Measurements from ENCODE around the gene MYO5B. TPM values are rescaled to one million over a fixed set of nuclear protein-coding genes. Genes with fewer than 3 reads are reported as not detected.

The MYO5B gene
- total and polyA plus RNA-seq, 9 of the 15 experiments (the other 6 are each of a cell fraction or from before 2014, with no cell fraction given) = 0.07 to 0.42 (median 0.28) TPM

DNA sequence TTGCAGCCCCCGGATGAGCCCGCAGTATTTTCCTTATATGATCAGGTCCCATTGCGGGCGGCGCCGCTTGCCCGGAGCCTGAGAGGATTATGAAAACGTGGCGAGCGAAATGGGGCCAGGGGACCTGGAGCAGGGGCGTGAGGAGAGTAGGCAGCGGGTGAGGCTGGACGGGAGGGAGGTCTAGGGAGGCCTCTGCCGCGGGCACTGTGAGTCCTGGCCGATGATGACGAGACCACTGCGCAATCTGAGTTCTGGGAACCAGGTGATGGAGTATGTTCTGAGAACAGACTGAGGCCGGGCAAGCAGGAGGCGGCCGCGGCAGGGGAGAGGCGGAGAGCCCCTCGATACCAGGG is 380.8 kb downstream of the MYO5B start (continued):
- no peak for TF ChIP-seq KDM5B (IDR thresholded peaks at IDR 0.05; ENCODE audit: insufficient replicate concordance, low read depth, low read length)
- TF ChIP-seq POLR2G (IDR thresholded peaks at IDR 0.05; ENCODE audit: low read depth, low read length) = peak; percentile 68
- TF ChIP-seq, protein P1, sequence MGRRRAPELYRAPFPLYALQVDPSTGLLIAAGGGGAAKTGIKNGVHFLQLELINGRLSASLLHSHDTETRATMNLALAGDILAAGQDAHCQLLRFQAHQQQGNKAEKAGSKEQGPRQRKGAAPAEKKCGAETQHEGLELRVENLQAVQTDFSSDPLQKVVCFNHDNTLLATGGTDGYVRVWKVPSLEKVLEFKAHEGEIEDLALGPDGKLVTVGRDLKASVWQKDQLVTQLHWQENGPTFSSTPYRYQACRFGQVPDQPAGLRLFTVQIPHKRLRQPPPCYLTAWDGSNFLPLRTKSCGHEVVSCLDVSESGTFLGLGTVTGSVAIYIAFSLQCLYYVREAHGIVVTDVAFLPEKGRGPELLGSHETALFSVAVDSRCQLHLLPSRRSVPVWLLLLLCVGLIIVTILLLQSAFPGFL (CRISPR knock-in tag; IDR thresholded peaks at IDR 0.05) = no peak
- TF ChIP-seq, protein P2, sequence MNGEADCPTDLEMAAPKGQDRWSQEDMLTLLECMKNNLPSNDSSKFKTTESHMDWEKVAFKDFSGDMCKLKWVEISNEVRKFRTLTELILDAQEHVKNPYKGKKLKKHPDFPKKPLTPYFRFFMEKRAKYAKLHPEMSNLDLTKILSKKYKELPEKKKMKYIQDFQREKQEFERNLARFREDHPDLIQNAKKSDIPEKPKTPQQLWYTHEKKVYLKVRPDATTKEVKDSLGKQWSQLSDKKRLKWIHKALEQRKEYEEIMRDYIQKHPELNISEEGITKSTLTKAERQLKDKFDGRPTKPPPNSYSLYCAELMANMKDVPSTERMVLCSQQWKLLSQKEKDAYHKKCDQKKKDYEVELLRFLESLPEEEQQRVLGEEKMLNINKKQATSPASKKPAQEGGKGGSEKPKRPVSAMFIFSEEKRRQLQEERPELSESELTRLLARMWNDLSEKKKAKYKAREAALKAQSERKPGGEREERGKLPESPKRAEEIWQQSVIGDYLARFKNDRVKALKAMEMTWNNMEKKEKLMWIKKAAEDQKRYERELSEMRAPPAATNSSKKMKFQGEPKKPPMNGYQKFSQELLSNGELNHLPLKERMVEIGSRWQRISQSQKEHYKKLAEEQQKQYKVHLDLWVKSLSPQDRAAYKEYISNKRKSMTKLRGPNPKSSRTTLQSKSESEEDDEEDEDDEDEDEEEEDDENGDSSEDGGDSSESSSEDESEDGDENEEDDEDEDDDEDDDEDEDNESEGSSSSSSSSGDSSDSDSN (IDR thresholded peaks at IDR 0.05; ENCODE audit: borderline replicate concordance in 1 of 2, low read depth in 2 of 2, low read length in 2 of 2) = 0 out of 4 replicates have a peak, but pooled peaks of 1 of the 2 experiments have one; percentile 32
- TF ChIP-seq MAZ (CRISPR knock-in tag; conservative IDR thresholded peaks at IDR 0.05 in 1 of 2, IDR thresholded peaks at IDR 0.05 in 1 of 2) = peak in 1 of 2 experiments; percentile 42; a peak in 1 of 4 replicates
- TF ChIP-seq POLR2A (conservative IDR thresholded peaks at IDR 0.05) = 0 out of 2 replicates have a peak, but pooled peaks have one; percentile 24
- TF ChIP-seq CEBPB (tag; IDR thresholded peaks at IDR 0.05) = no peak
- no peak for TF ChIP-seq SRSF3 (IDR thresholded peaks at IDR 0.05; ENCODE audit: insufficient read depth, low read length)
- TF ChIP-seq, protein P3, sequence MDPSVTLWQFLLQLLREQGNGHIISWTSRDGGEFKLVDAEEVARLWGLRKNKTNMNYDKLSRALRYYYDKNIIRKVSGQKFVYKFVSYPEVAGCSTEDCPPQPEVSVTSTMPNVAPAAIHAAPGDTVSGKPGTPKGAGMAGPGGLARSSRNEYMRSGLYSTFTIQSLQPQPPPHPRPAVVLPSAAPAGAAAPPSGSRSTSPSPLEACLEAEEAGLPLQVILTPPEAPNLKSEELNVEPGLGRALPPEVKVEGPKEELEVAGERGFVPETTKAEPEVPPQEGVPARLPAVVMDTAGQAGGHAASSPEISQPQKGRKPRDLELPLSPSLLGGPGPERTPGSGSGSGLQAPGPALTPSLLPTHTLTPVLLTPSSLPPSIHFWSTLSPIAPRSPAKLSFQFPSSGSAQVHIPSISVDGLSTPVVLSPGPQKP (CRISPR knock-in tag; IDR thresholded peaks at IDR 0.05) = no peak
- no peak for TF ChIP-seq PURB (CRISPR knock-in tag; IDR thresholded peaks at IDR 0.05; ENCODE audit: low read depth)
- TF ChIP-seq, protein P4, sequence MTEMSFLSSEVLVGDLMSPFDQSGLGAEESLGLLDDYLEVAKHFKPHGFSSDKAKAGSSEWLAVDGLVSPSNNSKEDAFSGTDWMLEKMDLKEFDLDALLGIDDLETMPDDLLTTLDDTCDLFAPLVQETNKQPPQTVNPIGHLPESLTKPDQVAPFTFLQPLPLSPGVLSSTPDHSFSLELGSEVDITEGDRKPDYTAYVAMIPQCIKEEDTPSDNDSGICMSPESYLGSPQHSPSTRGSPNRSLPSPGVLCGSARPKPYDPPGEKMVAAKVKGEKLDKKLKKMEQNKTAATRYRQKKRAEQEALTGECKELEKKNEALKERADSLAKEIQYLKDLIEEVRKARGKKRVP (CRISPR knock-in tag; IDR thresholded peaks at IDR 0.05) = peak; percentile 32; the same call in 1 of the 2 replicates
- TF ChIP-seq ZNF121 (CRISPR knock-in tag; conservative IDR thresholded peaks at IDR 0.05) = no peak
- TF ChIP-seq, protein P5, sequence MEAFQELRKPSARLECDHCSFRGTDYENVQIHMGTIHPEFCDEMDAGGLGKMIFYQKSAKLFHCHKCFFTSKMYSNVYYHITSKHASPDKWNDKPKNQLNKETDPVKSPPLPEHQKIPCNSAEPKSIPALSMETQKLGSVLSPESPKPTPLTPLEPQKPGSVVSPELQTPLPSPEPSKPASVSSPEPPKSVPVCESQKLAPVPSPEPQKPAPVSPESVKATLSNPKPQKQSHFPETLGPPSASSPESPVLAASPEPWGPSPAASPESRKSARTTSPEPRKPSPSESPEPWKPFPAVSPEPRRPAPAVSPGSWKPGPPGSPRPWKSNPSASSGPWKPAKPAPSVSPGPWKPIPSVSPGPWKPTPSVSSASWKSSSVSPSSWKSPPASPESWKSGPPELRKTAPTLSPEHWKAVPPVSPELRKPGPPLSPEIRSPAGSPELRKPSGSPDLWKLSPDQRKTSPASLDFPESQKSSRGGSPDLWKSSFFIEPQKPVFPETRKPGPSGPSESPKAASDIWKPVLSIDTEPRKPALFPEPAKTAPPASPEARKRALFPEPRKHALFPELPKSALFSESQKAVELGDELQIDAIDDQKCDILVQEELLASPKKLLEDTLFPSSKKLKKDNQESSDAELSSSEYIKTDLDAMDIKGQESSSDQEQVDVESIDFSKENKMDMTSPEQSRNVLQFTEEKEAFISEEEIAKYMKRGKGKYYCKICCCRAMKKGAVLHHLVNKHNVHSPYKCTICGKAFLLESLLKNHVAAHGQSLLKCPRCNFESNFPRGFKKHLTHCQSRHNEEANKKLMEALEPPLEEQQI (IDR thresholded peaks at IDR 0.05) = no peak
- TF ChIP-seq EP400 (IDR thresholded peaks at IDR 0.05) = peak; percentile 62
- TF ChIP-seq HNRNPL (IDR thresholded peaks at IDR 0.05; ENCODE audit: low read depth, low read length) = no peak
- no peak for TF ChIP-seq GATA2 (CRISPR knock-in tag; IDR thresholded peaks at IDR 0.05)
- no peak for TF ChIP-seq TAF1 (IDR thresholded peaks at IDR 0.05; ENCODE audit: control insufficient read depth, extremely low read depth, insufficient read depth, low read length, severe bottlenecking)
- TF ChIP-seq STAG1 (CRISPR knock-in tag; IDR thresholded peaks at IDR 0.05; ENCODE audit: borderline replicate concordance) = no peak
- no peak for TF ChIP-seq PTBP1 (IDR thresholded peaks at IDR 0.05; ENCODE audit: low read depth, low read length)
- no peak for TF ChIP-seq KHSRP (IDR thresholded peaks at IDR 0.05)
